Activated CD8-positive, alpha-beta T cell treated with anti-CD3 and anti-CD28 coated beads for 36 hours (primary cell): ENCODE results near the gene ANKH. TPM values are rescaled to one million over a fixed set of nuclear protein-coding genes. Genes with fewer than 3 reads are reported as not detected.

ENCODE experiments used
- ATAC-seq: fragments of 200-7000 bp; cut with Tn5 transposase; one replicate; pipeline ENCODE4 v1.10.0; 2021; ENCODE audit warnings: mild to moderate bottlenecking, moderate library complexity
- CTCF ChIA-PET: fragments of 350-600 bp; sonication (Branson Sonifier 250); formaldehyde crosslinking; loops from one replicate; lab custom pipeline; 2021; ENCODE audit warnings: antibody characterized with exemption; lab: Charles Lee
- POLR2A ChIA-PET: fragments of 350-600 bp; sonication (Branson Sonifier 250); formaldehyde crosslinking; loops from one replicate; lab custom pipeline; 2021; ENCODE audit warnings: antibody characterized with exemption; lab: Charles Lee
- DNase-seq: peaks from one replicate; pipeline ENCODE4 v3.0.0-alpha.2; 2020
- H3K27ac Mint-ChIP-seq: one replicate; pipeline ENCODE4 v1.8.0; 2021; ENCODE audit warnings: mild to moderate bottlenecking, mixed read lengths
- H3K27me3 Mint-ChIP-seq: one replicate; pipeline ENCODE4 v1.8.0; 2021; ENCODE audit warnings: mixed read lengths
- H3K36me3 Mint-ChIP-seq: one replicate; pipeline ENCODE4 v1.8.0; 2021; ENCODE audit warnings: low read depth, mixed read lengths
- H3K4me1 Mint-ChIP-seq: one replicate; pipeline ENCODE4 v1.8.0; 2021; ENCODE audit warnings: low read depth, mixed read lengths
- H3K4me3 Mint-ChIP-seq: one replicate; pipeline ENCODE4 v1.8.0; 2021; ENCODE audit warnings: mild to moderate bottlenecking, moderate library complexity, mixed read lengths
- H3K9me3 Mint-ChIP-seq: one replicate; pipeline ENCODE4 v1.8.0; 2021; ENCODE audit warnings: mixed read lengths
- intact Hi-C: fragments of 100-400 bp; cut with micrococcal nuclease; formaldehyde crosslinking; loops from one replicate; pipeline ENCODE4 v1.10.0; 2022
- total RNA-seq, 2 experiments: library from RNA; stranded (reverse); gene quantifications; one replicate each; pipeline ENCODE4 v1.2.3, GENCODE V29; 2021
- TF ChIP-seq, protein P1 (sequence below): fragments of 200-600 bp; IDR thresholded peaks from one replicate; pipeline ENCODE4 v1.8.0; 2022; ENCODE audit warnings: antibody characterized with exemption, mild to moderate bottlenecking

Gene ANKH
- total RNA-seq, 2 experiments from 2014 or later: 85.4 to 87.2 TPM

DNA sequence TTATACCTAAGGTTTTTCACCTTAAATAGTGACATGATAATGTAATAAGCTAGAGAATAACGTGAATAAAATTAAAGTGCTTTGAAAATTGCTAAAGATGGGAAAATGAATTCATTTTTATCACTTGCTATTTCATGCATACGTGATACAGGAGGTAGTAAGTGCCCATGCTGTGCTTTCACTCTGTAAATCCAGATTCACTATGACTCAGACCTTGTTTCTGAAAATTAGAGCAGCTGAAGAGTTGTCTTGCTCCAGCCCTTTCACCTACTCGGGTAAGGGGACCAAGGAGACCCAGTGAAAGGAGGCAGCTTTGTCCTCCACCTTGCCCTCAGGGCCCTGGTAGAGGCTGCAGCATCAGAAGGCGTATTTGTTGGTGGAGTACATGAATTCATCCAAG is 87.9 kb downstream of the ANKH start:
- ATAC-seq: peak; percentile 74
- H3K4me1 Mint-ChIP-seq: peaks cover 46% of the 10 kb centered on the region
- ChIA-PET CTCF (interaction anchor here (0.7 to 1.3 kb wide), 2 partner anchors 56 to 86 kb away, joined by 3 read pairs; no protein-coding TSS in a partner anchor), POLR2A (interaction anchor here (1.6 to 1.8 kb wide), 2 partner anchors 12 to 26 kb away, joined by 4 read pairs; no protein-coding TSS in a partner anchor)
- no peak for DNase-seq
- no peak overlapping the region for H3K4me3 Mint-ChIP-seq
- intact Hi-C loops: no loop called here
- H3K9me3 Mint-ChIP-seq: no peaks in the 10 kb centered on the region
- H3K27me3 Mint-ChIP-seq: no peaks in the 10 kb centered on the region
- no peak overlapping the region for H3K27ac Mint-ChIP-seq
- peaks cover 31% of the 10 kb centered on the region for H3K36me3 Mint-ChIP-seq
- TF ChIP-seq, protein P1, sequence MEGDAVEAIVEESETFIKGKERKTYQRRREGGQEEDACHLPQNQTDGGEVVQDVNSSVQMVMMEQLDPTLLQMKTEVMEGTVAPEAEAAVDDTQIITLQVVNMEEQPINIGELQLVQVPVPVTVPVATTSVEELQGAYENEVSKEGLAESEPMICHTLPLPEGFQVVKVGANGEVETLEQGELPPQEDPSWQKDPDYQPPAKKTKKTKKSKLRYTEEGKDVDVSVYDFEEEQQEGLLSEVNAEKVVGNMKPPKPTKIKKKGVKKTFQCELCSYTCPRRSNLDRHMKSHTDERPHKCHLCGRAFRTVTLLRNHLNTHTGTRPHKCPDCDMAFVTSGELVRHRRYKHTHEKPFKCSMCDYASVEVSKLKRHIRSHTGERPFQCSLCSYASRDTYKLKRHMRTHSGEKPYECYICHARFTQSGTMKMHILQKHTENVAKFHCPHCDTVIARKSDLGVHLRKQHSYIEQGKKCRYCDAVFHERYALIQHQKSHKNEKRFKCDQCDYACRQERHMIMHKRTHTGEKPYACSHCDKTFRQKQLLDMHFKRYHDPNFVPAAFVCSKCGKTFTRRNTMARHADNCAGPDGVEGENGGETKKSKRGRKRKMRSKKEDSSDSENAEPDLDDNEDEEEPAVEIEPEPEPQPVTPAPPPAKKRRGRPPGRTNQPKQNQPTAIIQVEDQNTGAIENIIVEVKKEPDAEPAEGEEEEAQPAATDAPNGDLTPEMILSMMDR: no peak

DNA sequence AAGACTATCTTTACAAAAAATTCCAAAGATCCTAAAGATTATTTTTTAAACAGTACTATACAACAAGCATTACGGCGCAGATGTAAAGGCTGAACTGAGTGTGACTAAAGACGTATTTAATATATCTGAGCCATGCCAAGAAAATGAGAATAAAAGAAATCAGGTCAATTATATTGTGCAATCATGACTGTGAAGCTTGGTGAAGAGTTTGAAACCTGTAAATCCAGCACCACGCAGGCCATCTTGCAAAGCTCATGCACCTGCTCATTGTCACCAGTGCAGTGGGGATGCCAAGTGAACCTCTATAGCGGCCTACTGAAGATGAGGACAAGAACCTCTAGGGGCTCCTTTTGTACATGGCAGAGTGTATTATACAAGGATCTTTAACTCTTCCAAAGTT is 89.0 kb downstream of the ANKH start:
- intact Hi-C loops: no loop called here
- POLR2A ChIA-PET: no interaction called here
- TF ChIP-seq, protein P1: no peak
- Mint-ChIP-seq H3K4me3 (no peak overlapping the region), H3K27me3 (no peaks in the 10 kb centered on the region), H3K36me3 (peaks cover 29% of the 10 kb centered on the region), H3K4me1 (peaks cover 44% of the 10 kb centered on the region), H3K27ac (no peak overlapping the region), H3K9me3 (no peaks in the 10 kb centered on the region)
- CTCF ChIA-PET: no interaction called here
- no peak for DNase-seq
- ATAC-seq: no peak

DNA sequence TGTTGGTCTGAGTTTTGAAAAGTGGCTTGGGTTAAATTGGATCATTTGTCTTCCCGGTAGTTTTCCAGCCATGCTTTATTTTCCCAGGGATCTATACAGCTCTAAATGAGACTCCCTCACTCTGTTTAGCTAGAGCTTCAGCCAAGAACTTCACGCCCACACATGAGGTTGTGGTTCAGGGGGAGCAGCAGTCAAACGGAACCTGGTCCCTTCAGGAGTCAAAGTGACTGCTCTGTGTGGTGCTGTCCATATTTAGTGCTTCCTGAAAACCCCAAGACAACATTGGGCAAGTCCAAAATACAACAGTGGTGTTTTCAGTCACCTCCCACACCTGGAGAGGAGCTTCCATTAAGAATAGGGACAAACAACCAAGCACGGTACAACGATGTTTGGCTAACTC is 90.5 kb downstream of the ANKH start:
- peaks cover 25% of the 10 kb centered on the region for H3K36me3 Mint-ChIP-seq
- peak; percentile 55 for ATAC-seq
- ChIA-PET POLR2A (interaction anchor here (1.2 kb wide), 1 partner anchor 89 kb away, joined by 4 read pairs; no protein-coding TSS in a partner anchor), CTCF (interaction anchor here (0.8 to 1.1 kb wide), 2 partner anchors 9 to 54 kb away, joined by 4 read pairs; no protein-coding TSS in a partner anchor)
- TF ChIP-seq, protein P1: no peak
- intact Hi-C loops: no loop called here
- H3K27me3 Mint-ChIP-seq: no peaks in the 10 kb centered on the region
- no peak overlapping the region for H3K4me3 Mint-ChIP-seq
- no peak overlapping the region for H3K27ac Mint-ChIP-seq
- peak; percentile 59 for DNase-seq
- H3K9me3 Mint-ChIP-seq: no peaks in the 10 kb centered on the region
- H3K4me1 Mint-ChIP-seq: peaks cover 39% of the 10 kb centered on the region

DNA sequence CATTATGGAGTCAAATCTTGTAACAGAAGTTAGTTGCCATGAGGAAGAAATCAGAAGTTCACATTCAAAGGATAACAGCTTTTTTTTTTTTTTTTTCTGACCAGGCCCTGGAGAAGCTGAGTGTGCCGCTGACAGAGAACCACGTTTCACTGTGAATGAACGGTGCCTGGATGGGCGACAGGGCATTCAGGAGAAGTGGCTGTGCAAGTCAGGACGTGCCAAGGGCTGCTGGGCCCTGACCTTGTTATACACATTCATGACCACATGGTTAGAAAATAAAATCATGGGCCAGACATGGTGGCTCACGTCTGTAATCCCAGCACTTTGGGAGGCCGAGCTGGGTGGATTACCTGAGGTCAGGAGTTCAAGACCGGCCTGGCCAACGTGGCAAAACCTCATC is 91.6 kb downstream of the ANKH start:
- no peak for ATAC-seq
- intact Hi-C loops: no loop called here
- H3K9me3 Mint-ChIP-seq: no peaks in the 10 kb centered on the region
- no peak overlapping the region for H3K27ac Mint-ChIP-seq
- peaks cover 29% of the 10 kb centered on the region for H3K36me3 Mint-ChIP-seq
- H3K27me3 Mint-ChIP-seq: no peaks in the 10 kb centered on the region
- H3K4me3 Mint-ChIP-seq: no peak overlapping the region
- CTCF ChIA-PET: interaction anchor here (0.8 to 1.2 kb wide), 3 partner anchors 11 to 91 kb away, joined by 3 read pairs; partner anchors contain the start of gene ANKH
- TF ChIP-seq, protein P1: no peak
- no peak for DNase-seq
- POLR2A ChIA-PET: no interaction called here
- peaks cover 37% of the 10 kb centered on the region for H3K4me1 Mint-ChIP-seq

DNA sequence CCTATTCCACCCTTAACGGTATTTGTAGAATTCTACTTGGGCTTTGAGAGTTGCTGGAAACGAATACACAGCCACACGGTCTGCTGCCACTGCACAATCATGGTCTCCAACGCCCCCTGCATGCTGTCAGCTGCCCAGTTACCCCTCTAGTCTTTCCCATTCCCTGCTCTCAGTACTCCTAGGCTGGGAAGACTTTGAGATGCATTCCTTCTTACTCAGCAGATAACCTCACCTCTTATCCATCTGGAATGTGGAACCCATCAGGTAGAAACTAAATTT is 92.8 kb downstream of the ANKH start:
- Mint-ChIP-seq H3K27ac (no peak overlapping the region), H3K4me3 (no peak overlapping the region), H3K4me1 (peaks cover 33% of the 10 kb centered on the region), H3K9me3 (no peaks in the 10 kb centered on the region), H3K36me3 (peaks cover 25% of the 10 kb centered on the region), H3K27me3 (no peaks in the 10 kb centered on the region)
- CTCF ChIA-PET: no interaction called here
- ATAC-seq (no peak), DNase-seq (no peak)
- intact Hi-C loops: no loop called here
- TF ChIP-seq, protein P1: no peak
- POLR2A ChIA-PET: no interaction called here
